GM12878 (cell line): Measurements from ENCODE around the gene ADAMTS16.

ENCODE experiments used
- CHD2 ChIP-seq: IDR thresholded peaks from 2 replicates; pipeline ENCODE4 v1.6.1; 2011; ENCODE audit warnings: low read depth, low read length, improper control_type of control experiment, borderline replicate concordance
- SRF ChIP-seq, 2 experiments: IDR thresholded peaks; 2 replicates each; pipeline ENCODE4 v1.6.1; 2011; ENCODE audit warnings: low read depth in 2 of 2, low read length in 2 of 2, mild to moderate bottlenecking in 1 of 2, moderate library complexity in 1 of 2
- TF ChIP-seq, protein P1 (sequence below), 3 experiments: IDR thresholded peaks in 2 of 3; conservative IDR thresholded peaks in 1 of 3; 2 replicates each; pipeline ENCODE4 v1.5.1; 2011; ENCODE audit warnings: low read depth in 3 of 3, low read length in 3 of 3, mild to moderate bottlenecking in 3 of 3, control low read depth in 2 of 3, moderate library complexity in 2 of 3, inconsistent platforms in 1 of 3, mixed read lengths in 1 of 3; ENCODE audit not compliant: control insufficient read depth in 2 of 3, insufficient read depth in 1 of 3; ENCODE audit errors: extremely low read depth in 1 of 3

DNA sequence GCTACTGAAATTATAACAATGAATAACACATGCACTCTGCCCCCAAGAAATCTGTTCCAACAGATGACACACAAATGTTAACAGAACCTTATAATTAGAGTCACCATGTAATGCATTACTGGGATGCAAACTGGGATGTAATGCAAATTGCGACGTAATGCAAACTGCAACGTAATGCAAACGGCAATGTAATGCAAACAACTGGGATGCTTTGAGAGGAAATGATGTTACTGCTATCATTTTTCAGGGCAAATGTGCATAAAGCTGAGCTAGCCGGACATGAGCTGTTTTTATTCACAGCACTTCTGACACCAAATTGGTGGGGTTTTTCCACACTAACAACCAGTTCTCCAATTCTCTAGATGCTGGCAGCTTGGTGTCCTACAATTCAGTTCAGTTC, 117.2 kb downstream of the ADAMTS16 start:
- TF ChIP-seq CHD2 (no peak), SRF (IDR thresholded peaks at IDR 0.05; ENCODE audit: low read depth in 2 of 2, low read length in 2 of 2) (no peak)
- TF ChIP-seq, protein P1, sequence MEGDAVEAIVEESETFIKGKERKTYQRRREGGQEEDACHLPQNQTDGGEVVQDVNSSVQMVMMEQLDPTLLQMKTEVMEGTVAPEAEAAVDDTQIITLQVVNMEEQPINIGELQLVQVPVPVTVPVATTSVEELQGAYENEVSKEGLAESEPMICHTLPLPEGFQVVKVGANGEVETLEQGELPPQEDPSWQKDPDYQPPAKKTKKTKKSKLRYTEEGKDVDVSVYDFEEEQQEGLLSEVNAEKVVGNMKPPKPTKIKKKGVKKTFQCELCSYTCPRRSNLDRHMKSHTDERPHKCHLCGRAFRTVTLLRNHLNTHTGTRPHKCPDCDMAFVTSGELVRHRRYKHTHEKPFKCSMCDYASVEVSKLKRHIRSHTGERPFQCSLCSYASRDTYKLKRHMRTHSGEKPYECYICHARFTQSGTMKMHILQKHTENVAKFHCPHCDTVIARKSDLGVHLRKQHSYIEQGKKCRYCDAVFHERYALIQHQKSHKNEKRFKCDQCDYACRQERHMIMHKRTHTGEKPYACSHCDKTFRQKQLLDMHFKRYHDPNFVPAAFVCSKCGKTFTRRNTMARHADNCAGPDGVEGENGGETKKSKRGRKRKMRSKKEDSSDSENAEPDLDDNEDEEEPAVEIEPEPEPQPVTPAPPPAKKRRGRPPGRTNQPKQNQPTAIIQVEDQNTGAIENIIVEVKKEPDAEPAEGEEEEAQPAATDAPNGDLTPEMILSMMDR (IDR thresholded peaks at IDR 0.05 in 2 of 3, conservative IDR thresholded peaks at IDR 0.05 in 1 of 3; ENCODE audit: control insufficient read depth in 2 of 3, extremely low read depth in 1 of 3, insufficient read depth in 1 of 3, low read depth in 3 of 3, low read length in 3 of 3): no peak
